Measurements from ENCODE around the gene HSPE1. TPM values are rescaled to one million over a fixed set of nuclear protein-coding genes. Genes with fewer than 3 reads are reported as not detected.

The HSPE1 gene
- total RNA-seq, 2 experiments from 2014 or later = 50.8 to 56.2 TPM

- H3K36me3 Mint-ChIP-seq (ENCODE audit: low read depth) = peaks cover 25% of the 10 kb centered on the region
- H3K4me1 ChIP-seq (ENCODE audit: insufficient read depth, low read length) = peaks cover 22% of the 10 kb centered on the region
- peak overlapping the region; percentile 86 to 91 for H3K27ac ChIP-seq (ENCODE audit: low read depth in 1 of 2, low read length in 2 of 2)
- H3K27me3 ChIP-seq (ENCODE audit: control insufficient read depth in 1 of 2, insufficient read depth in 2 of 2, low read length in 2 of 2) = no peaks in the 10 kb centered on the region
- H3K4me1 Mint-ChIP-seq (ENCODE audit: low read depth) = peaks cover 41% of the 10 kb centered on the region
- no peaks in the 10 kb centered on the region for H3K27me3 Mint-ChIP-seq
- ATAC-seq (ENCODE audit: poor library complexity) = peak; percentile 8
- H3K36me3 ChIP-seq (ENCODE audit: insufficient read depth, low read length) = peaks cover 7% of the 10 kb centered on the region
- H3K4me3 ChIP-seq (ENCODE audit: low read length) = peak overlapping the region; percentile 77
- no peaks in the 10 kb centered on the region for H3K9me3 ChIP-seq (ENCODE audit: control insufficient read depth in 1 of 2, insufficient read depth in 1 of 2, low read length in 2 of 2)
- H3K27ac Mint-ChIP-seq = peak overlapping the region; percentile 89
- peak in 4 of 14 experiments; percentile 13 to 82 (median 66) for DNase-seq
- intact Hi-C loops (cut with DNase I, micrococcal nuclease) = loop anchor here (1.0 to 5.0 kb wide), 4 partner anchors 15 to 192 kb away; partner anchors contain the start of genes COQ10B (in 1 of the 2), HSPE1 (in 1 of the 2) and MARS2 (in 1 of the 2)
- no peak for TF ChIP-seq CTCF (IDR thresholded peaks at IDR 0.05)
- peak overlapping the region; percentile 98 for H3K4me3 Mint-ChIP-seq
- ChIA-PET POLR2A (interaction anchor here (1.0 to 7.5 kb wide), 11 partner anchors 9 to 190 kb away, joined by 3 to 219 read pairs (median 11); partner anchors contain the start of genes COQ10B, HSPD1, HSPE1 and MARS2), CTCF (interaction anchor here (1.6 kb wide), 1 partner anchor 9 kb away, joined by 5 read pairs; no protein-coding TSS in a partner anchor)
- H3K9me3 Mint-ChIP-seq = no peaks in the 10 kb centered on the region
Measured at GRCh38 chr2:197515315-197515738, 15.1 kb downstream of the HSPE1 start.

GRCh38 chr2:197515739-197516392 is 15.7 kb downstream of the HSPE1 start, which contains the start of gene MOB4:
Gene MOB4, plus strand, starts transcription at chr2:197516066. Its CDS starts 21 bp downstream, at chr2:197516087.
- ATAC-seq (ENCODE audit: poor library complexity) = peak; percentile 89
- intact Hi-C loops (cut with DNase I, micrococcal nuclease) = loop anchor here (1.0 to 5.0 kb wide), 4 partner anchors 16 to 191 kb away; partner anchors contain the start of genes COQ10B (in 1 of the 2), HSPE1 (in 1 of the 2) and MARS2 (in 1 of the 2)
- Mint-ChIP-seq H3K27me3 (no peaks in the 10 kb centered on the region), H3K4me1 (ENCODE audit: low read depth) (peaks cover 46% of the 10 kb centered on the region), H3K4me3 (peak within 1 kb of the TSS; percentile 98), H3K9me3 (no peaks in the 10 kb centered on the region), H3K36me3 (ENCODE audit: low read depth) (peaks cover 30% of the 10 kb centered on the region), H3K27ac (peak within 1 kb of the TSS; percentile 89)
- CTCF ChIA-PET = interaction anchor here (1.6 kb wide), 1 partner anchor 10 kb away, joined by 5 read pairs; no protein-coding TSS in a partner anchor
- Histone ChIP-seq H3K4me3 (ENCODE audit: low read length) (peak within 1 kb of the TSS; percentile 77), H3K27me3 (ENCODE audit: control insufficient read depth in 1 of 2, insufficient read depth in 2 of 2, low read length in 2 of 2) (no peaks in the 10 kb centered on the region), H3K27ac (ENCODE audit: low read depth in 1 of 2, low read length in 2 of 2) (peak within 1 kb of the TSS; percentile 86 to 91), H3K36me3 (ENCODE audit: insufficient read depth, low read length) (peaks cover 11% of the 10 kb centered on the region), H3K4me1 (ENCODE audit: insufficient read depth, low read length) (peaks cover 22% of the 10 kb centered on the region), H3K9me3 (ENCODE audit: control insufficient read depth in 1 of 2, insufficient read depth in 1 of 2, low read length in 2 of 2) (peaks cover 0 to under 1% of the 10 kb centered on the region in 2 experiments)
- no peak for TF ChIP-seq CTCF (IDR thresholded peaks at IDR 0.05)
- DNase-seq = peak; percentile 88 to 97 (median 92)
- POLR2A ChIA-PET = interaction anchor here (0.6 to 7.5 kb wide), 17 partner anchors 9 to 787 kb away, joined by 3 to 219 read pairs (median 4); partner anchors contain the start of genes COQ10B, GTF3C3, HSPD1 and HSPE1

GRCh38 chr2:197516393-197516761 is 16.2 kb downstream of the HSPE1 start:
- Histone ChIP-seq H3K9me3 (ENCODE audit: control insufficient read depth in 1 of 2, insufficient read depth in 1 of 2, low read length in 2 of 2) (peaks cover 0 to 3% of the 10 kb centered on the region in 2 experiments), H3K4me1 (ENCODE audit: insufficient read depth, low read length) (peaks cover 22% of the 10 kb centered on the region), H3K36me3 (ENCODE audit: insufficient read depth, low read length) (peaks cover 11% of the 10 kb centered on the region), H3K27me3 (ENCODE audit: control insufficient read depth in 1 of 2, insufficient read depth in 2 of 2, low read length in 2 of 2) (no peaks in the 10 kb centered on the region), H3K4me3 (ENCODE audit: low read length) (peak overlapping the region; percentile 77), H3K27ac (ENCODE audit: low read depth in 1 of 2, low read length in 2 of 2) (peak overlapping the region; percentile 86 to 91)
- intact Hi-C loops (cut with DNase I, micrococcal nuclease) = loop anchor here in 1 of 2 experiments (5.0 kb wide), 2 partner anchors 84 to 191 kb away; partner anchors contain the start of gene MARS2
- H3K9me3 Mint-ChIP-seq = no peaks in the 10 kb centered on the region
- peak in 3 of 14 experiments; percentile 17 to 51 (median 45) for DNase-seq
- POLR2A ChIA-PET = interaction anchor here (0.6 to 7.5 kb wide), 17 partner anchors 8 to 787 kb away, joined by 3 to 219 read pairs (median 4); partner anchors contain the start of genes COQ10B, GTF3C3, HSPD1 and HSPE1
- TF ChIP-seq CTCF (IDR thresholded peaks at IDR 0.05) = no peak
- H3K4me3 Mint-ChIP-seq = peak overlapping the region; percentile 98
- no peak for ATAC-seq (ENCODE audit: poor library complexity)
- H3K36me3 Mint-ChIP-seq (ENCODE audit: low read depth) = peaks cover 35% of the 10 kb centered on the region
- H3K27ac Mint-ChIP-seq = peak overlapping the region; percentile 89
- CTCF ChIA-PET = interaction anchor here (1.6 kb wide), 1 partner anchor 10 kb away, joined by 5 read pairs; no protein-coding TSS in a partner anchor
- H3K27me3 Mint-ChIP-seq = no peaks in the 10 kb centered on the region
- H3K4me1 Mint-ChIP-seq (ENCODE audit: low read depth) = peaks cover 50% of the 10 kb centered on the region
